H1 (cell line): ENCODE results near the gene TLE1. TPM values are rescaled to one million over a fixed set of nuclear protein-coding genes. Genes with fewer than 3 reads are reported as not detected.

ENCODE experiments used
- CHD1 ChIP-seq: IDR thresholded peaks from 2 replicates; pipeline ENCODE4 v1.6.1; 2012; ENCODE audit warnings: low read depth, low read length, improper control_type of control experiment
- CHD7 ChIP-seq: fragments of 300-600 bp; sonication (generic); IDR thresholded peaks from 2 replicates; pipeline ENCODE4 v1.7.1; 2012; ENCODE audit warnings: low read length, moderate library complexity, mild to moderate bottlenecking, inconsistent platforms; ENCODE audit not compliant: insufficient replicate concordance
- CTBP2 ChIP-seq: IDR thresholded peaks from 2 replicates; pipeline ENCODE4 v1.7.0; 2011; ENCODE audit warnings: borderline replicate concordance, mild to moderate bottlenecking, moderate library complexity, mixed read lengths, low read length; ENCODE audit not compliant: insufficient read depth, insufficient read length
- EGR1 ChIP-seq: IDR thresholded peaks from 2 replicates; pipeline ENCODE4 v1.6.1; 2011; ENCODE audit warnings: low read depth, low read length, borderline replicate concordance
- NANOG ChIP-seq: IDR thresholded peaks from 2 replicates; pipeline ENCODE4 v1.6.1; 2011; ENCODE audit warnings: low read length, low read depth, mild to moderate bottlenecking, inconsistent platforms; ENCODE audit not compliant: insufficient read depth, poor library complexity, severe bottlenecking
- RBBP5 ChIP-seq: IDR thresholded peaks from 2 replicates; pipeline ENCODE4 v1.7.1; 2012; ENCODE audit warnings: low read depth, mild to moderate bottlenecking, inconsistent platforms, low read length, moderate library complexity, borderline replicate concordance
- SIRT6 ChIP-seq: IDR thresholded peaks from one replicate; pipeline ENCODE4 v1.7.1; 2012; ENCODE audit warnings: low read length, inconsistent platforms
- polyA plus RNA-seq, 7 experiments: library from polyadenylated mRNA; depleted of rRNA in 3 of 7; stranded (reverse) in 5 of 7; unstranded in 2 of 7; fragments of >200 nt in 5 of 7; fragments of 200-250 nt in 2 of 7; gene quantifications; 1 replicate in 5 of 7; 2 replicates in 1 of 7; 4 replicates in 1 of 7; pipeline versions ENCODE4 v1.2.1 to v1.2.3, GENCODE V29; 2011 to 2013; ENCODE audit warnings: missing spikeins in 2 of 7, mixed read lengths in 2 of 7
- total RNA-seq: library from RNA; stranded (reverse); fragmentation: NEBNext Ultra II Directional; extraction: Animal tissue kit (Norgen Biotek cat#: 25700); gene quantifications from 2 replicates; pipeline ENCODE4 v1.2.1, GENCODE V29; 2021

The TLE1 gene
- total and polyA plus RNA-seq, 2 of the 8 experiments (the other 6 are each of a cell fraction or from before 2014, with no cell fraction given): 81.8 to 91.6 TPM

GRCh38 chr9:81737871-81738507 lies 48.6 kb upstream of the TLE1 start (continued):
- TF ChIP-seq CHD7 (no peak), NANOG (no peak), RBBP5 (no peak), CHD1 (no peak), CTBP2 (no peak), SIRT6 (no peak), EGR1 (no peak)
